DMS153 treated with DMSO at 0.1 percent for 48 hours (cell line): ENCODE results near the gene DTX3.
"Not testable (repeated sequence)": the region's sequence is repeated elsewhere in the genome, so short reads cannot be mapped to it uniquely, and the experiment has no call there.

Experiments used
- DNase-seq: peaks from one replicate; lab custom pipeline; 2025; ENCODE audit not compliant: unreplicated experiment; lab: John Stamatoyannopoulos, UW

The DTX3 gene

DNA sequence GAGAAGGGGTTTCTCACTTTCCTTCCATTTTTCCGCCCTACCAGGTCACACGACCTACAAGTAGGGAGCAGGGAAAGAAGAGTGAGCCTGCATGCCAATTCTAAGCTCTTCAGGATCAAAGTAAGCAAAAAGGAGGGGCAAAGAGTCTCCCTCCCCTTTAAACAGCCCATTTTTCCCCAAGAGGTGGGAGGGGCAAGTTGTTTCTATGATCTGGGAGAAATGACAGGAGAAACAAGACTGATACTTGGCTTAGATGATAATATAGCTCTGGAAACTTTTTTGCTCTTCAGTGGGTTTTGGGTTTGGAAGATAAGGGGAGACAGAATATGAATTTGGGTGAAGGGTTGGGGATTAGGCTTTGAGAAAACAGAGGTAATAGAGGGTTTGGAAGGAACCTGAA, 1.8 kb downstream of the DTX3 start:
- no peak for DNase-seq

- DNase-seq: no peak
Observed at GRCh38 chr12:57606821-57607220, 2.2 kb downstream of the DTX3 start.

DNA sequence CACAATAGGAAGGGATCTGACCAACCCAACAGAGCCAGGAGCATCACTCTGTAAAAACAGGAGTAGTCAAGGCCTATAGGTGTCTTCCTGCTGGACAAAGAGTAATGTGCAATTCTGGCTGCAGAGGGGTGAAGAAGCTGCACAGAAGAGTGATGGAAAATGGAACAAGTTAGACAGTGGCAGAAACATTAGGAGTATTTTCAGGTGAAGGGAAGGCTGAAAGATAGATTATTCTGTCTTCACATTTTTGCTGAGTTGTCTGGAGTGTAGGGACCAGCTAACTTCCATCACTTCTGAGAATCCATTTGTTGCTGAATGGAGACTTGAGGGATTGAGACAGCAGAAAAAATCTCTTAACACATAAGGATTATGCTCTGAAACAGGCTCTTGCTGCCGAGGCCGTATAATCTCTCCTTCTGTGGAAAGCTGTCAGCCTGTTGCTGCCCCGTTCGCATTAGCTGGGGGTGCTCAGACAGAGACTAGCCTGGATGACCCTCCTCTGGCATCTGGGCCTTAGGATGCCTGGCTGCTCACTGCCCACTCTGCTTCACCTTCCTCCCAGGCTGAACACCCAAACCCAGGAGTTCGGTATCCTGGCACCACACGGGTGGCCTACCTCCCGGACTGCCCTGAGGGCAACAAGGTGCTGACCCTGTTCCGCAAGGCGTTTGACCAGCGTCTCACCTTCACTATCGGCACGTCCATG, 3.5 kb downstream of the DTX3 start:
- DNase-seq: no peak

GRCh38 chr12:57609101-57609780, 4.6 kb downstream of the DTX3 start:
- DNase-seq: no peak

DNA sequence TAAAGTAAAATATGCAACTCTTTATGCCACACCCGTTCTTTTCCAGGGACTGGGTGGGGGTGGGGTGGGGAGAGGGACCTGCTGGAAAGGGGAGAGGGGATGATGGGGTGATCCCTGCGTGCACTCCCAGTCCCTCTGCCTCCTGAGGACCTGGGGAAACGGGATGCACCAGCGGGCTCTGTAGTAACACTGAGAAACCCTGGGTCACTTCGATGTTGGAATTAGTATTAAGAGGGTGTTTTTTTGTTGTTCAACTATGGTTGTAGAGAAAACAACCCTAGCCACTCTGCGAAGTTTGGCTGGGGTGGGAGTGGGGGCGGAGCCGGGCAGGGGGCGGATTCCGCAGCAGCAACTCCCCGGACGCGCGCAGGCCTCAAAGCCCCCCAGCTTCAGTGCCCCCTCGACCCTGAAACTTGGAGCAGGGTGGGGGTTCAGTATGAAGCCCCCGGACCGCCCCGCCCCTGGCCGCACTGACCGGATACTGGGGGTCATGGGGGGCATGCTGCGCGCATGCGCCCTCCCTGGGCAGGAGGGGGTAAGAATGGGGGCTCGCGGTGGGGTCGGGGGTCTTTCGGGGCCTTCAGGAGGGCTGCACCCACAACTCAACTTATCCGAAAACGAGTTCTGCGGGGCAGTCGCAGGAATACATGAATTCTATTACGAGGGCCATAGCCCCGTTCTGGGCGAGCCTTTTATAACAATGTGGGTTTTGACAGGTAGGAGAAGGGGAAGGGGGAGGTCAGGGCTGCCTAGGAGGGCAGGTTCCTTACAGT, 5.3 kb downstream of the DTX3 start:
- DNase-seq: no peak

GRCh38 chr12:57610554-57611107, 6.0 kb downstream of the DTX3 start:
- DNase-seq: no peak

GRCh38 chr12:57611108-57611826, 6.6 kb downstream of the DTX3 start, which contains the start of gene ARHGEF25:
ARHGEF25 (plus strand) TSS chr12:57611435; CDS start chr12:57611895, 460 bp downstream.
- DNase-seq: no peak

- no peak for DNase-seq
Observed at GRCh38 chr12:57611827-57612710, 7.4 kb downstream of the DTX3 start.

DNA sequence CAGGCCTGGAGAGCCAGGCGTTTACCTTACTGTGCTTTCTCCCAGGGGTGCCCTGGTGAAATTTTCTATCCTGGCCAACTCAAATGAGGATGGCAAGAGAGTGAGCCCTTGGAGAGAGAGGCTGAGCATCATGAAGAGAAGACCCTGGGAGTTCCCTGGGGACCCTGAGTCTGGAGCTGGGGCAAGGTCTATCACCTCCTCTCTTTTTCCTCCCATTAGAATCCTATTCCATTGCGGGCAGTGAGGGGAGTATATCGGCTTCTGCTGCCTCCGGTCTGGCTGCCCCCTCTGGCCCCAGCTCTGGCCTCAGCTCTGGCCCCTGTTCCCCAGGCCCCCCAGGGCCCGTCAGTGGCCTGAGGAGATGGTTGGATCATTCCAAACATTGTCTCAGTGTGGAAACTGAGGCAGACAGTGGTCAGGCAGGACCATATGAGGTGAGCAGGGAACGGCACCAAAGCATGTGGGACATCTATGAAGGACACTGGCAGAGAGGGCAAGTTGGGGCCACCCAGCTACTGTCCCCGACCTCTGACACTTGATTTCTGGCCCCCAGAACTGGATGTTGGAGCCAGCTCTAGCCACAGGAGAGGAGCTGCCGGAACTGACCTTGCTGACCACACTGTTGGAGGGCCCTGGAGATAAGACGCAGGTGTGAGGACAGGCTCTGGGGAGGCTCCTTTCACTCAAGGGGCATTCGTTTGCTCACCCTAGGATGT, 8.2 kb downstream of the DTX3 start:
- DNase-seq: no peak

- DNase-seq: no peak
Observed at GRCh38 chr12:57613427-57614109, 8.9 kb downstream of the DTX3 start.

- no peak for DNase-seq
Observed at GRCh38 chr12:57614178-57614947, 9.7 kb downstream of the DTX3 start.

DNA sequence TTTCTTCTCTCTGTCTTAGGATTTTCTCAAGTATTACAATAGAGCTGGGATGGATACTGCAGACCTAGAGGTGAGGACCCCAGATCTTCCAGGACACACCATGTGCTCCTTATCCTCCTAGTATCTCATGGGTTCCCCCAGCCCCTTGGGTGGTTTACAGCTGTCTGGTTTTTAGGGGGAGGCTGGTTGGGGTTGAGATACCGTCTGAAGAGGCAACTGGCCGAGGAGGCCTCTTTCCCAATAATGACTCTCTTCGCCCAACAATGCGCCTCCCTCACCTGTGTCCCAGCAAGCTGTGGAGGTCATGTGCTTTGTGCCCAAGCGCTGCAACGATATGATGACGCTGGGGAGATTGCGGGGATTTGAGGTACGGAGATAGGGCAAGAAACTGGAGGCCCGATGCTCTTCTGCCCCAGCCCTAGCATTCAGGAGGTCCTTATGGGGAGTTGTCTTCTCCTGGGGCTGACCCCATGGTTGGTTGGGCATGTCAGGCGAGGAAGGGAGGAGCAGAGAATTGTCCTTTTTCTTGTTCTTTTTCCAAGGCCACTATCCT, 10.4 kb downstream of the DTX3 start:
- no peak for DNase-seq

DNA sequence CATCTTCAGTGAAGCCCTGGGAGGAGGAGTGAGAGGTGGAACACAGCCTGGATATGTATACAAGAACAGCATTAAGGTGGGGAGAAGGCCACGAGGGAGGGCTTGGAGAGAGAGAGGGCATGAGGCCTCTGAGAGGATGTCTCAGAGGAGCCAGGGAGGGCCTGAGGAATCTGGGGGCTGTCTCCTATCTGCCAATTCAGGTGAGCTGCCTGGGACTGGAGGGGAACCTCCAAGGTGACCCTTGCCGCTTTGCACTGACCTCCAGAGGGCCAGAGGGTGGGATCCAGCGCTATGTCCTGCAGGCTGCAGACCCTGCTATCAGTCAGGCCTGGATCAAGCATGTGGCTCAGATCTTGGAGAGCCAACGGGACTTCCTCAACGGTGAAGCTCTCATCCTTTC, 11.0 kb downstream of the DTX3 start:
- DNase-seq: no peak

GRCh38 chr12:57616383-57617101, 11.9 kb downstream of the DTX3 start:
- DNase-seq: no peak

DNA sequence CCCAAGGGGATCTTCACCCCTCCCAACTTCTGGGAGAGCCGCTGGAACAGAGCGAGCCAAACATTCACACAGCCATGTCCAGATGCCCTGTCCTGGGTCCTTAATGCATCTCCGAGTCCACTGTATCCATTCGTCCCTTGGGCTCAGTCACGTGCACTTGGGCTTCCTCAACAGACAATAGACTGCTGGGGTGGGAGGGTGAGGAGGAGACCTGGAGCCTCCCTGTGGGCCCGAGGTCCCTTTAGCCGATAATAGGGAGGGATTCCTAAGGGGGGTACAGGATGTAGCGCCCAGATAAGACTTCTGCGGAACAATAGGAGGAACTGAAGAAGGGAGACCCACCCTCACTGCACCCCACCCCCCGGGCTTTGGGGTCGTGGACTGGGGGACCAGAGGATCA, 13.3 kb downstream of the DTX3 start:
- DNase-seq: no peak

- DNase-seq: not testable (repeated sequence)
Observed at GRCh38 chr12:57618431-57618830, 13.8 kb downstream of the DTX3 start.

GRCh38 chr12:57618966-57619433, 14.4 kb downstream of the DTX3 start:
- no peak for DNase-seq
